Ovary (tissue), 9 donors: Measurements from ENCODE around the gene SAFB2. TPM values are rescaled to one million over a fixed set of nuclear protein-coding genes. Genes with fewer than 3 reads are reported as not detected.

ENCODE experiments used
- DNase-seq, 5 donors: peaks; one replicate each; pipeline ENCODE4 v3.0.0-alpha.2; 2019 to 2020
- H3K27ac ChIP-seq, 2 donors: fragments of 200-600 bp; one replicate each; pipeline versions ENCODE4 v1.5.1 to v1.8.0; 2019 to 2022
- H3K27me3 ChIP-seq: fragments of 200-600 bp; one replicate; pipeline ENCODE4 v1.8.0; 2022
- H3K36me3 ChIP-seq: fragments of 200-600 bp; sonication (generic); one replicate; pipeline ENCODE4 v1.5.1; 2019
- H3K4me1 ChIP-seq: one replicate; pipeline ENCODE4 v1.8.1; 2013; ENCODE audit warnings: mild to moderate bottlenecking, moderate library complexity; ENCODE audit not compliant: insufficient read depth
- H3K4me3 ChIP-seq: fragments of 200-600 bp; sonication (generic); one replicate; pipeline ENCODE4 v1.5.1; 2017
- H3K9me3 ChIP-seq, 2 donors: fragments of 200-600 bp in 1 of 2; sonication (generic) in 1 of 2; one replicate each; pipeline versions ENCODE4 v1.5.1 to v1.8.1; 2013 to 2019; ENCODE audit warnings: mild to moderate bottlenecking in 1 of 2, moderate library complexity in 1 of 2
- EP300 ChIP-seq: sonication (generic); formaldehyde crosslinking; IDR thresholded peaks from one replicate; pipeline ENCODE4 v1.6.1; 2017; ENCODE audit warnings: antibody characterized with exemption
- POLR2A ChIP-seq: fragments of 450-650 bp; IDR thresholded peaks from one replicate; pipeline ENCODE4 v1.6.1; 2017; ENCODE audit warnings: antibody characterized with exemption, mild to moderate bottlenecking, moderate library complexity
- WGBS, 3 donors: extraction: QIAGEN DNeasy Blood & Tissue Kit in 1 of 3; methylation state at CpG; one replicate each; pipeline versions ENCODE4 v1.1.5 to v1.1.7; 2013 to 2017; 5-methylcytosine and 5-hydroxymethylcytosine counted together
- intact Hi-C, 4 donors: fragments of 100-400 bp; cut with DNase I; formaldehyde crosslinking; loops; one replicate each; pipeline versions ENCODE4 v1.11.0 to v1.15.1; 2022 to 2023
- polyA plus RNA-seq, 2 donors: library from polyadenylated mRNA; stranded (reverse); fragments of 200-250 nt in 1 of 2; fragments of 350-450 nt in 1 of 2; fragmentation: Illumina TruSeq in 1 of 2; extraction: RNeasy Lipid Tissue Mini Kit (QIAGEN cat#74804) in 1 of 2; gene quantifications; one replicate each; pipeline ENCODE4 v1.2.3, GENCODE V29; 2013 to 2014
- total RNA-seq, 7 donors: library from RNA; depleted of rRNA in 2 of 7; stranded (reverse); fragments of >200 nt in 2 of 7; fragmentation: NEBNext Ultra II Directional in 3 of 7; extraction: Animal tissue kit (Norgen Biotek cat#: 25700) in 3 of 7; gene quantifications; one replicate each; pipeline versions ENCODE4 v1.1.0 to v1.2.4, GENCODE V29; 2016 to 2023
- TF ChIP-seq, protein P1 (sequence below), 3 donors: fragments of 450-650 bp in 2 of 3; fragments of 200-600 bp in 1 of 3; IDR thresholded peaks; one replicate each; pipeline versions ENCODE4 v1.5.1 to v1.8.0; 2016 to 2022; ENCODE audit warnings: antibody characterized with exemption in 3 of 3, mild to moderate bottlenecking in 1 of 3
- donor health status: DM: no; HTN: no; CAD: no; lungs with moderate emphysema.
- donor health status: DM: no; HTN: no; CAD: no.
- donor health status: Bipolar disorder and iron deficiency.
- donor health status: DM: yes; HTN: yes; CAD: no.
- donor health status: DM: no; HTN: no; CAD: no.
- donor health status: DM: yes; HTN: yes; CAD: no.

SAFB2 gene
- total and polyA plus RNA-seq, 9 donors = 51.3 to 173 (median 107) TPM

DNA sequence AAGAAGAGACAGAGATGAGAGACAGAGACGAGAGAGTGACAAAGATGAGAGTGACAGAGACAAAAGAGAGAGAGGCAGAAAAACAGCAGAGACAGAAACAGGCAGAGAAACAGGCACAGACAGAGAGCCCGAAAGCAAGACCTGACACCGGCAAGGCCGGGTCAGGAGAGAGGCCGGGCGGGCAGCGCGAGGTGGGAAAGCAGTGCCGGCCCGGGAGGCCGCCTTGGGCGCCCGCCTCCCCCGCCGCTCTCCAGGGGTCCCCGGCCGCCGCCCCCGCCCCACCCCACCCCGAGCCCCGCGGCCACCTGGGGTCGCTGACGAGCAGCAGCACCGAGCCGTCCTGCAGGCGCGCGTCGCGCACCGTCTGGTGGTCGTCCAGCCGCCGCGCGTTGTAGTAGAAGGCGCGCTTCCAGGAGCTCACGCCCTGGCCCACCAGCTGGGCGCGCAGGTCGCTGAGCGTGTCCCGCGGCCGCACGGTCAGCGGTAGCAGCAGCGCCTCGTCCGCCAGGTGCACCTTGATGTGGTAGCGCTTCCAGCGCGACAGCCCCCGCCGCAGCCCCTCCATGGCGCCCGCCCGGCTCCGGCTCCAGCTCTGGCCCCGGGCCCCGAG lies 55.1 kb downstream of the SAFB2 start, which contains the start of gene TINCR:
TINCR (minus strand) TSS at position 594 of the 610 bp plus-strand sequence.
- Histone ChIP-seq H3K27ac (no peak within 1 kb of the TSS), H3K36me3 (no peaks in the 10 kb centered on the region), H3K4me3 (no peak within 1 kb of the TSS), H3K4me1 (no peaks in the 10 kb centered on the region), H3K27me3 (no peaks in the 10 kb centered on the region), H3K9me3 (no peaks in the 10 kb centered on the region)
- DNase-seq = no peak
- WGBS, 3 donors = 6 to 16% (median 10%) methylated on average over 16 to 63 of the region's 63 CpGs
- TF ChIP-seq, protein P1, sequence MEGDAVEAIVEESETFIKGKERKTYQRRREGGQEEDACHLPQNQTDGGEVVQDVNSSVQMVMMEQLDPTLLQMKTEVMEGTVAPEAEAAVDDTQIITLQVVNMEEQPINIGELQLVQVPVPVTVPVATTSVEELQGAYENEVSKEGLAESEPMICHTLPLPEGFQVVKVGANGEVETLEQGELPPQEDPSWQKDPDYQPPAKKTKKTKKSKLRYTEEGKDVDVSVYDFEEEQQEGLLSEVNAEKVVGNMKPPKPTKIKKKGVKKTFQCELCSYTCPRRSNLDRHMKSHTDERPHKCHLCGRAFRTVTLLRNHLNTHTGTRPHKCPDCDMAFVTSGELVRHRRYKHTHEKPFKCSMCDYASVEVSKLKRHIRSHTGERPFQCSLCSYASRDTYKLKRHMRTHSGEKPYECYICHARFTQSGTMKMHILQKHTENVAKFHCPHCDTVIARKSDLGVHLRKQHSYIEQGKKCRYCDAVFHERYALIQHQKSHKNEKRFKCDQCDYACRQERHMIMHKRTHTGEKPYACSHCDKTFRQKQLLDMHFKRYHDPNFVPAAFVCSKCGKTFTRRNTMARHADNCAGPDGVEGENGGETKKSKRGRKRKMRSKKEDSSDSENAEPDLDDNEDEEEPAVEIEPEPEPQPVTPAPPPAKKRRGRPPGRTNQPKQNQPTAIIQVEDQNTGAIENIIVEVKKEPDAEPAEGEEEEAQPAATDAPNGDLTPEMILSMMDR (IDR thresholded peaks at IDR 0.05) = no peak
- no peak for TF ChIP-seq POLR2A
- TF ChIP-seq EP300 = no peak
- intact Hi-C loops = no loop called here

DNA sequence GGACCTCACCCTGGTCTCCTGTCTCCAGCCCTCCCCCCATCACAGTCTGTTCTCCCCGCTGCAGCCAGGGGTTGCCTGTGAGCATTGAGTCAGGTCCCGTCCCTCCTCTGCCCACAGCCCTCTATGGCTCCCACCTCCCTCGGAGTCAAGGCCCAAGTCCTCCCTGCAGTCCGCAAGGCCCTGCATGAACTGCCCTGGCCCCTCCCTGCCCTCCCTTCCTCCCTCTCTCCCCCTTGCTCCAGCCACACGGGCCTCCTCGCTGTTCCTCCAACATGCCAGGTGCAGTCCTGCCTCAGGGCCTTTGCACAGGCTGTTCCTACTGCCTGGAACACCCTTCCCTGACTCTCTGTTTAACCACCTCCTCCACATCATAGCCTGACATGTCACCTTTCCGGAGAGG lies 57.6 kb downstream of the SAFB2 start:
- Histone ChIP-seq H3K4me3 (no peak overlapping the region), H3K27ac (no peak overlapping the region), H3K27me3 (no peaks in the 10 kb centered on the region), H3K4me1 (no peaks in the 10 kb centered on the region), H3K9me3 (peaks cover 0 to 8% of the 10 kb centered on the region in 2 donors), H3K36me3 (no peaks in the 10 kb centered on the region)
- intact Hi-C loops = no loop called here
- WGBS, 3 donors = 52 to 67% (median 57%) methylated on average over 7 of the region's 7 CpGs
- TF ChIP-seq, protein P1 (IDR thresholded peaks at IDR 0.05) = no peak
- DNase-seq = no peak

DNA sequence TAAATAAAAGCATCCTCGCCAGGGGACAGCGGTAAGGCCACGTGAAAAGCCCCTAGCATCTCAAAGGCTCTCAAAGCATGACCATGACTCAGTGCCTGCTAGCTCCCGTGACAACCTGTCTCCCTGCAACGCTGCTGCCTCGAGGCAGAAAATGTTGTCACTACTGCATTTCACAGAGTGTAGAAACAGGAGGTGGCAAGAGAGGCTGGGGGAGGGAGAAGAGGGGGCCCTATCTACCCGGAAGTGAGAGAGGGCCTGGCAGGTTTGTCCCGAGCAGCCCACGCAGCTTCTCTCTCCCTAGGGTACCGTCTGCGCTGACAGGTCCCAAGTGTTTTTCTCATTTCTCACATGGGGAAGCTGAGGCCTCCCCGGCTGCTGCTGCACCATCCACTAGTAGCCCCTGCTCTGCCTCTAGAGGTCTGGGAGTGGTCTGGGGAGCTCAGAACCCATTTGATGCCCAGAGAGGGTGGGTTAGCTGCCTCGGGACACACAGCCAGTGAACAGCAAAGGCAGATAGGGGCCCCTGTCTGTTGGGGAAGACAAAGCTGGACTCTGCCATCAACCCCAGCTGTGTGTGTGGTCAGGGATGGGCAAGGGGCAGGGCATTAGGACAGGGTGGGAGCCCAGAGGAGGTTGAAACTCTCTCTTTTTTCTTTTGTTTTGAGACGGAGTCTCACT lies 58.5 kb downstream of the SAFB2 start:
- no peak for DNase-seq
- H3K4me3 ChIP-seq = no peak overlapping the region
- TF ChIP-seq EP300 (no peak), POLR2A (no peak)
- TF ChIP-seq, protein P1 (IDR thresholded peaks at IDR 0.05) = no peak
- peaks cover 0 to 8% of the 10 kb centered on the region in 2 donors for H3K9me3 ChIP-seq
- H3K27me3 ChIP-seq = no peaks in the 10 kb centered on the region
- H3K27ac ChIP-seq = no peak overlapping the region
- 25 to 36% (median 30%) methylated on average over 14 of the region's 14 CpGs for WGBS, 3 donors
- no peaks in the 10 kb centered on the region for H3K36me3 ChIP-seq
- H3K4me1 ChIP-seq = no peaks in the 10 kb centered on the region
- intact Hi-C loops = no loop called here

DNA sequence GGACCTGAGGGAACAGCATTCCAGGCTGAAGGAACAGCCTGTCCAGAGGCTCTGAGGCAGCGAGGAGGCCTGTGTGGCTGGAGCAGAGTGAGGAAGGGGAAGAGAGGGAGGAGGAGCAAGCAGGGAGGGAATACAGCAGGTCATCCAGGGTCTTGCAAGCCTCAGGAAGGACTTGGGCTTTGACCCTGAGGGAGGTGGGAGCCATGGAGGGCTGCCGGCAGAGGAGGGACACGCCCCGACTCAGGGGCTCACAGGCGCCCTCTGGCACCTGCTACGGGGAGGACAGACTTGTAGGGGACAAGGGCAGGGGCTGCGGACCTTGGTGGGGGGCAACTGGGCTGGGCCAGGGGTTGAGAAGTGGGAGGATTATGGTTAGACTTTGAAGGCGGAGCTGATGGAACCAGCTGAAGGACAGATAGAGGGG lies 59.6 kb downstream of the SAFB2 start:
- intact Hi-C loops = no loop called here
- no peaks in the 10 kb centered on the region for H3K4me1 ChIP-seq
- 28 to 50% (median 34%) methylated on average over 8 of the region's 8 CpGs for WGBS, 3 donors
- H3K36me3 ChIP-seq = no peaks in the 10 kb centered on the region
- H3K9me3 ChIP-seq = peaks cover 0 to 8% of the 10 kb centered on the region in 2 donors
- no peak overlapping the region for H3K27ac ChIP-seq
- H3K27me3 ChIP-seq = no peaks in the 10 kb centered on the region
- TF ChIP-seq, protein P1 (IDR thresholded peaks at IDR 0.05) = no peak
- TF ChIP-seq POLR2A = no peak
- TF ChIP-seq EP300 = no peak
- no peak overlapping the region for H3K4me3 ChIP-seq
- no peak for DNase-seq
